A549 (cell line): Measurements from ENCODE around the gene FAM174B. TPM values are rescaled to one million over a fixed set of nuclear protein-coding genes. Genes with fewer than 3 reads are reported as not detected.

Experiments used
- ATAC-seq, 2 experiments: fragments of 200-7000 bp in 1 of 2; fragments of >200 bp in 1 of 2; cut with Nextera tagmentation in 1 of 2; cut with Tn5 transposase in 1 of 2; 3 replicates each; pipeline versions ENCODE4 v1.8.0 to v1.9.1; 2018 to 2020; ENCODE audit warnings: mild to moderate bottlenecking in 1 of 2, moderate library complexity in 1 of 2
- CTCF ChIA-PET: fragments of 300-600 bp; sonication (Branson Sonifier 250); formaldehyde crosslinking; extraction: SDS; loops from one replicate; lab custom pipeline; 2021; ENCODE audit warnings: antibody characterized with exemption, inconsistent platforms; lab: Yijun Ruan, JAX
- POLR2A ChIA-PET: fragments of 350-600 bp; formaldehyde crosslinking; extraction: SDS; loops from one replicate; lab custom pipeline; 2021; ENCODE audit warnings: antibody characterized with exemption, inconsistent platforms; lab: Yijun Ruan, JAX
- DNase-seq, 2 experiments: peaks; one replicate each; pipeline versions ENCODE4 v3.0.0 to v3.0.0-alpha.2; 2011 to 2016; ENCODE audit warnings: low read depth in 1 of 2, low spot score in 1 of 2
- FAIRE-seq: peaks from 2 replicates; lab custom pipeline; 2011; peaks lifted over from hg19 to GRCh38; lab: Jason Lieb, UNC
- H3K27ac ChIP-seq, 2 experiments: fragments of >200 bp; sonication (Bioruptor Twin); formaldehyde crosslinking; 3 replicates each; pipeline ENCODE4 v1.5.1; 2016 to 2017
- H3K4me1 ChIP-seq: fragments of >200 bp; sonication (Bioruptor Twin); formaldehyde crosslinking; 3 replicates; pipeline ENCODE4 v1.6.1; 2016
- H3K4me2 ChIP-seq: fragments of >200 bp; sonication (Bioruptor Twin); formaldehyde crosslinking; 3 replicates; pipeline ENCODE4 v1.6.1; 2016
- H3K4me3 ChIP-seq: fragments of >200 bp; sonication (Bioruptor Twin); formaldehyde crosslinking; 3 replicates; pipeline ENCODE4 v1.5.1; 2016
- H3K9me3 ChIP-seq: fragments of >200 bp; sonication (Bioruptor Twin); formaldehyde crosslinking; 3 replicates; pipeline ENCODE4 v1.6.1; 2016
- CHD2 ChIP-seq: fragments of 150-350 bp; IDR thresholded peaks from 2 replicates; pipeline ENCODE4 v1.6.1; 2014; ENCODE audit warnings: low read length; ENCODE audit not compliant: partially characterized antibody
- EHF ChIP-seq: fragments of 250-450 bp; sonication (Bioruptor Pico); IDR thresholded peaks from 2 replicates; pipeline ENCODE4 v1.5.0; 2020; ENCODE audit warnings: mild to moderate bottlenecking
- FOSB ChIP-seq: fragments of 250-450 bp; sonication (Bioruptor Pico); IDR thresholded peaks from 2 replicates; pipeline ENCODE4 v1.5.0; 2020; ENCODE audit warnings: mild to moderate bottlenecking, moderate library complexity
- HDAC2 ChIP-seq: fragments of 200-600 bp; sonication (generic); IDR thresholded peaks from 2 replicates; pipeline ENCODE4 v1.6.1; 2016
- HMGXB4 ChIP-seq: fragments of 250-450 bp; sonication (Bioruptor Pico); IDR thresholded peaks from 2 replicates; pipeline ENCODE4 v1.5.0; 2021; ENCODE audit warnings: mild to moderate bottlenecking, moderate library complexity, borderline replicate concordance
- HOXB13 ChIP-seq: fragments of 250-450 bp; sonication (Bioruptor Pico); IDR thresholded peaks from 2 replicates; pipeline ENCODE4 v1.5.0; 2020; ENCODE audit warnings: low read depth, mild to moderate bottlenecking, moderate library complexity
- KDM1A ChIP-seq: fragments of 200-600 bp; sonication (generic); IDR thresholded peaks from 2 replicates; pipeline ENCODE4 v1.6.1; 2016; ENCODE audit warnings: low read depth, mild to moderate bottlenecking
- KDM5A ChIP-seq: fragments of 200-600 bp; sonication (generic); IDR thresholded peaks from 2 replicates; pipeline ENCODE4 v1.6.1; 2016; ENCODE audit warnings: antibody characterized with exemption, mild to moderate bottlenecking
- MAZ ChIP-seq: fragments of 150-350 bp; IDR thresholded peaks from 2 replicates; pipeline ENCODE4 v1.6.1; 2014; ENCODE audit warnings: antibody characterized with exemption, low read depth, low read length, borderline replicate concordance
- NFE2L2 ChIP-seq: fragments of 150-350 bp; conservative IDR thresholded peaks from 2 replicates; pipeline ENCODE4 v1.6.1; 2014; ENCODE audit warnings: low read length
- RARB ChIP-seq: fragments of 250-450 bp; sonication (Bioruptor Pico); IDR thresholded peaks from 2 replicates; pipeline ENCODE4 v1.8.0; 2021; ENCODE audit warnings: mild to moderate bottlenecking, moderate library complexity
- RNF2 ChIP-seq: fragments of 200-600 bp; sonication (generic); IDR thresholded peaks from 2 replicates; pipeline ENCODE4 v1.6.1; 2016; ENCODE audit warnings: low read depth, mild to moderate bottlenecking, antibody characterized with exemption, moderate library complexity, borderline replicate concordance
- SREBF2 ChIP-seq: fragments of 450-650 bp; IDR thresholded peaks from 2 replicates; pipeline ENCODE4 v1.6.1; 2014; ENCODE audit warnings: mild to moderate bottlenecking, moderate library complexity
- TFCP2L1 ChIP-seq: fragments of 250-450 bp; sonication (Bioruptor Pico); IDR thresholded peaks from 2 replicates; pipeline ENCODE4 v1.5.0; 2021; ENCODE audit warnings: mild to moderate bottlenecking
- ZFP36 ChIP-seq: fragments of 450-650 bp; IDR thresholded peaks from 2 replicates; pipeline ENCODE4 v1.6.1; 2014; ENCODE audit warnings: borderline replicate concordance; ENCODE audit not compliant: partially characterized antibody
- ZNF302 ChIP-seq: fragments of 250-450 bp; sonication (Bioruptor Pico); IDR thresholded peaks from 2 replicates; pipeline ENCODE4 v1.9.0; 2021; ENCODE audit warnings: inconsistent platforms, mild to moderate bottlenecking, moderate library complexity
- ZSCAN20 ChIP-seq: fragments of 250-450 bp; sonication (Bioruptor Pico); IDR thresholded peaks from 2 replicates; pipeline ENCODE4 v1.8.0; 2022; ENCODE audit warnings: mild to moderate bottlenecking, moderate library complexity
- WGBS: methylation state at CpG from one replicate; pipeline ENCODE4 v1.1.6; 2017; ENCODE audit errors: missing lambda C conversion rate; 5-methylcytosine and 5-hydroxymethylcytosine counted together
- polyA plus RNA-seq, 4 experiments: library from polyadenylated mRNA; depleted of rRNA in 3 of 4; stranded (reverse); fragments of >200 nt; fragmentation: RNase III in 1 of 4; extraction: RNeasy Plus Mini Kit Qiagen cat#74134 plus additional on column Dnase treatment in 1 of 4; gene quantifications; 2 replicates in 3 of 4; 3 replicates in 1 of 4; pipeline ENCODE4 v1.2.3, GENCODE V29; 2011 to 2017
- TF ChIP-seq, protein P1 (sequence below): fragments of 200-600 bp; sonication (generic); IDR thresholded peaks from 2 replicates; pipeline ENCODE4 v1.6.1; 2016; ENCODE audit warnings: antibody characterized with exemption, mild to moderate bottlenecking, moderate library complexity
- TF ChIP-seq, protein P2 (sequence below): fragments of 250-450 bp; sonication (Bioruptor Pico); IDR thresholded peaks from 2 replicates; pipeline ENCODE4 v1.5.0; 2020; ENCODE audit warnings: low read depth, mild to moderate bottlenecking, moderate library complexity
- TF ChIP-seq, protein P3 (sequence below): fragments of >200 bp; sonication (Bioruptor Twin); formaldehyde crosslinking; IDR thresholded peaks from 3 replicates; pipeline ENCODE4 v1.6.1; 2016

FAM174B gene
- polyA plus RNA-seq, 2 of the 4 experiments (the other 2 are of a cell fraction): 4.6 to 13.9 TPM

DNA sequence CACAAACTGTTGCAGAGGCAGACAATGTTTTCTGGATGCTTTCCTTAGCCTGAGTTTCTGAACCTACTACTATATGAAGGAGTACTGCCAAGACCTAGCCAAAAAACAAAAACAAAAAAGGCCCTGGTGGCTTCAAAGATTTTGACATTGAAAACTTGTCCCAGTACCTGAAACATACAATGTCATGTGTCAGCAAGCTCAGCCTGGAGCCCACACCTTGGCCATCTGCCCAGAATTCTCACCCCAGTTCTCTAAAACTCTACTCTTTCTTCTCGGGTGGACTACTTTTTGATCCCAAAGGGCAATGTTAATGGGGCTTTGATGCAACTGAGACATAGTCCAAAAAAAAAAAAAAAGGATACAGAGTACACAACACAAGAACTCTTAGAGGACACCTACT lies 81.4 kb downstream of the FAM174B start:
- H3K4me2 ChIP-seq: no peak overlapping the region
- no peaks in the 10 kb centered on the region for H3K4me1 ChIP-seq
- CTCF ChIA-PET: interaction anchor here (0.7 kb wide), 1 partner anchor 813 kb away, joined by 3 read pairs; no protein-coding TSS in a partner anchor
- POLR2A ChIA-PET: no interaction called here
- 6% methylated on average over 1 of the region's 1 CpG for WGBS
- DNase-seq: no peak
- TF ChIP-seq HDAC2 (no peak), ZSCAN20 (CRISPR knock-in tag) (no peak), HOXB13 (CRISPR knock-in tag) (no peak), RARB (CRISPR knock-in tag) (no peak), NFE2L2 (no peak), RNF2 (no peak), HMGXB4 (CRISPR knock-in tag) (no peak), TFCP2L1 (CRISPR knock-in tag) (no peak), FOSB (CRISPR knock-in tag) (no peak), EHF (CRISPR knock-in tag) (no peak), ZNF302 (CRISPR knock-in tag) (no peak), CHD2 (no peak), KDM1A (no peak)
- TF ChIP-seq, protein P1, sequence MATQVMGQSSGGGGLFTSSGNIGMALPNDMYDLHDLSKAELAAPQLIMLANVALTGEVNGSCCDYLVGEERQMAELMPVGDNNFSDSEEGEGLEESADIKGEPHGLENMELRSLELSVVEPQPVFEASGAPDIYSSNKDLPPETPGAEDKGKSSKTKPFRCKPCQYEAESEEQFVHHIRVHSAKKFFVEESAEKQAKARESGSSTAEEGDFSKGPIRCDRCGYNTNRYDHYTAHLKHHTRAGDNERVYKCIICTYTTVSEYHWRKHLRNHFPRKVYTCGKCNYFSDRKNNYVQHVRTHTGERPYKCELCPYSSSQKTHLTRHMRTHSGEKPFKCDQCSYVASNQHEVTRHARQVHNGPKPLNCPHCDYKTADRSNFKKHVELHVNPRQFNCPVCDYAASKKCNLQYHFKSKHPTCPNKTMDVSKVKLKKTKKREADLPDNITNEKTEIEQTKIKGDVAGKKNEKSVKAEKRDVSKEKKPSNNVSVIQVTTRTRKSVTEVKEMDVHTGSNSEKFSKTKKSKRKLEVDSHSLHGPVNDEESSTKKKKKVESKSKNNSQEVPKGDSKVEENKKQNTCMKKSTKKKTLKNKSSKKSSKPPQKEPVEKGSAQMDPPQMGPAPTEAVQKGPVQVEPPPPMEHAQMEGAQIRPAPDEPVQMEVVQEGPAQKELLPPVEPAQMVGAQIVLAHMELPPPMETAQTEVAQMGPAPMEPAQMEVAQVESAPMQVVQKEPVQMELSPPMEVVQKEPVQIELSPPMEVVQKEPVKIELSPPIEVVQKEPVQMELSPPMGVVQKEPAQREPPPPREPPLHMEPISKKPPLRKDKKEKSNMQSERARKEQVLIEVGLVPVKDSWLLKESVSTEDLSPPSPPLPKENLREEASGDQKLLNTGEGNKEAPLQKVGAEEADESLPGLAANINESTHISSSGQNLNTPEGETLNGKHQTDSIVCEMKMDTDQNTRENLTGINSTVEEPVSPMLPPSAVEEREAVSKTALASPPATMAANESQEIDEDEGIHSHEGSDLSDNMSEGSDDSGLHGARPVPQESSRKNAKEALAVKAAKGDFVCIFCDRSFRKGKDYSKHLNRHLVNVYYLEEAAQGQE: no peak
- TF ChIP-seq, protein P2, sequence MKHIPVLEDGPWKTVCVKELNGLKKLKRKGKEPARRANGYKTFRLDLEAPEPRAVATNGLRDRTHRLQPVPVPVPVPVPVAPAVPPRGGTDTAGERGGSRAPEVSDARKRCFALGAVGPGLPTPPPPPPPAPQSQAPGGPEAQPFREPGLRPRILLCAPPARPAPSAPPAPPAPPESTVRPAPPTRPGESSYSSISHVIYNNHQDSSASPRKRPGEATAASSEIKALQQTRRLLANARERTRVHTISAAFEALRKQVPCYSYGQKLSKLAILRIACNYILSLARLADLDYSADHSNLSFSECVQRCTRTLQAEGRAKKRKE (CRISPR knock-in tag): no peak
- H3K4me3 ChIP-seq: no peak overlapping the region
- ATAC-seq: no peak
- 0 out of 3 replicates have a peak, but pooled peaks cover 8% of the 10 kb centered on the region for H3K9me3 ChIP-seq
- H3K27ac ChIP-seq: no peak overlapping the region
- FAIRE-seq: no peak

GRCh38 chr15:92571824-92572223 lies 83.8 kb downstream of the FAM174B start:
- TF ChIP-seq SREBF2 (no peak), ZFP36 (no peak), MAZ (no peak), KDM5A (no peak)
- TF ChIP-seq, protein P3, sequence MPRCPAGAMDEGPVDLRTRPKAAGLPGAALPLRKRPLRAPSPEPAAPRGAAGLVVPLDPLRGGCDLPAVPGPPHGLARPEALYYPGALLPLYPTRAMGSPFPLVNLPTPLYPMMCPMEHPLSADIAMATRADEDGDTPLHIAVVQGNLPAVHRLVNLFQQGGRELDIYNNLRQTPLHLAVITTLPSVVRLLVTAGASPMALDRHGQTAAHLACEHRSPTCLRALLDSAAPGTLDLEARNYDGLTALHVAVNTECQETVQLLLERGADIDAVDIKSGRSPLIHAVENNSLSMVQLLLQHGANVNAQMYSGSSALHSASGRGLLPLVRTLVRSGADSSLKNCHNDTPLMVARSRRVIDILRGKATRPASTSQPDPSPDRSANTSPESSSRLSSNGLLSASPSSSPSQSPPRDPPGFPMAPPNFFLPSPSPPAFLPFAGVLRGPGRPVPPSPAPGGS: no peak
- TF ChIP-seq, protein P1: no peak
- DNase-seq: no peak
- 13% methylated on average over 4 of the region's 4 CpGs for WGBS
- Histone ChIP-seq H3K9me3 (peaks cover 17% of the 10 kb centered on the region), H3K4me1 (no peaks in the 10 kb centered on the region), H3K4me3 (no peak overlapping the region), H3K4me2 (no peak overlapping the region), H3K27ac (no peak overlapping the region)
- ChIA-PET POLR2A (no interaction called here), CTCF (interaction anchor here (1.1 to 1.7 kb wide), 2 partner anchors 27 to 143 kb away, joined by 3 to 4 read pairs; no protein-coding TSS in a partner anchor)
- ATAC-seq: no peak
- no peak for FAIRE-seq
